Stomach smooth muscle (tissue), 2 donors: ENCODE results near the gene TTC24.
"Not testable (repeated sequence)": the region's sequence is repeated elsewhere in the genome, so short reads cannot be mapped to it uniquely, and the experiment has no call there.

Source experiments
- H3K27ac ChIP-seq: one replicate; pipeline ENCODE4 v1.7.0; 2013; ENCODE audit warnings: mild to moderate bottlenecking, low read length, inconsistent platforms
- H3K27me3 ChIP-seq, 2 donors: one replicate each; pipeline ENCODE4 v1.7.0; 2013; ENCODE audit warnings: low read length in 2 of 2; ENCODE audit not compliant: insufficient read depth in 2 of 2, control insufficient read depth in 1 of 2
- H3K36me3 ChIP-seq, 2 donors: one replicate each; pipeline ENCODE4 v1.7.0; 2013; ENCODE audit warnings: low read length in 2 of 2; ENCODE audit not compliant: control insufficient read depth in 2 of 2, insufficient read depth in 2 of 2
- H3K4me1 ChIP-seq: one replicate; pipeline ENCODE4 v1.7.0; 2013; ENCODE audit warnings: low read length; ENCODE audit not compliant: control insufficient read depth, insufficient read depth
- H3K4me3 ChIP-seq, 2 donors: one replicate each; pipeline ENCODE4 v1.7.0; 2013; ENCODE audit warnings: low read length in 2 of 2
- H3K9ac ChIP-seq, 2 donors: one replicate each; pipeline ENCODE4 v1.7.0; 2013; ENCODE audit warnings: low read length in 2 of 2, mild to moderate bottlenecking in 1 of 2
- H3K9me3 ChIP-seq, 2 donors: one replicate each; pipeline ENCODE4 v1.7.0; 2013; ENCODE audit warnings: low read length in 2 of 2; ENCODE audit not compliant: control insufficient read depth in 2 of 2
- donor health status: healthy.
- donor health status: Pancreatic carcinoma.

The TTC24 gene

GRCh38 chr1:156544592-156545102, 34.9 kb upstream of the TTC24 start:
- Histone ChIP-seq H3K9me3 (no peaks in the 10 kb centered on the region), H3K27me3 (no peaks in the 10 kb centered on the region), H3K9ac (no peak overlapping the region), H3K27ac (no peak overlapping the region), H3K36me3 (no peaks in the 10 kb centered on the region), H3K4me1 (no peaks in the 10 kb centered on the region), H3K4me3 (no peak overlapping the region)

- no peaks in the 10 kb centered on the region for H3K4me1 ChIP-seq
- no peaks in the 10 kb centered on the region for H3K9me3 ChIP-seq
- H3K4me3 ChIP-seq, result no peak overlapping the region
- H3K9ac ChIP-seq, result no peak overlapping the region
- no peak overlapping the region for H3K27ac ChIP-seq
- no peaks in the 10 kb centered on the region for H3K36me3 ChIP-seq
- H3K27me3 ChIP-seq, result no peaks in the 10 kb centered on the region
These were observed 33.3 kb upstream of the TTC24 start for GRCh38 chr1:156546267-156546666.

DNA sequence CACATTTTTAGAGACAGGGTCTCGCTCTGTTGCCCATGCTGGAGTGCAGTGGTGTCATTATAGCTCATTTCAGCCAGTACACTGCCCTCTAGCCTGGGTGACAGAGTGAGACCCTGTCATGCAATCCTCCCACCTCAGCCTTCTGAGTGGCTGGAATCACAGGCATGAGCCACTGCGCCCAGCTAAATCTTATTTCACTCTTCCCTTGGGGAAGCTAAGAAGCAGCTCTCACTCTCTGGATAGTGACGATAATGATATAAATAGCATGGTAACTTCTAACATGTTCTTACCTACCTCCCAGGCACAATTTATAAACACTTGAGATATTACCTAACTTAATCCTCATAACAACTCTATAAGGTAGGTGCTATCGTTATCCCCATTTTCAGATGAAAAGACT, 32.1 kb upstream of the TTC24 start:
- Histone ChIP-seq H3K9ac (no peak overlapping the region), H3K4me1 (no peaks in the 10 kb centered on the region), H3K4me3 (no peak overlapping the region), H3K9me3 (no peaks in the 10 kb centered on the region), H3K36me3 (no peaks in the 10 kb centered on the region), H3K27ac (no peak overlapping the region), H3K27me3 (no peaks in the 10 kb centered on the region)

DNA sequence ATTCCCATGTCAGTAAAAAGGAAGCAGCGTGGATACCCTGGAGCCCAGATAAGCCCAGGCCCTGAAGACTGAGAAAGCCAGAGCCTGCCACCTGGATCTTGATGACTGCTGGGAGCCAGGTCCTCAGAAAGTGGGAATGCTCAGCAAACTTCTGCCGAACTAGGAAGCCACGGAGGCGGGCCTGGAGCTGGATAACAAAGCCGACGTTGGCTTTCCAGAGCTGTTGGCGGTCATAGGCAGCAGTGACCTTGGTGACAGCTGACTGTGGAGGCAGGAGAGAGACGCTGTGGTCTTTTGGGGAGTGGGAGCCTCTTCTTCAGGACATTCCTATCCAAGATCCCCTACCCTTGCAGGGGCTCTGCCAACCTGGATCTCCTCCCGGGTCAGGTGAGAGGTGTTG, 31.5 kb upstream of the TTC24 start:
- Histone ChIP-seq H3K27ac (no peak overlapping the region), H3K27me3 (no peaks in the 10 kb centered on the region), H3K4me1 (no peaks in the 10 kb centered on the region), H3K36me3 (no peaks in the 10 kb centered on the region), H3K4me3 (no peak overlapping the region), H3K9ac (no peak overlapping the region), H3K9me3 (no peaks in the 10 kb centered on the region)

DNA sequence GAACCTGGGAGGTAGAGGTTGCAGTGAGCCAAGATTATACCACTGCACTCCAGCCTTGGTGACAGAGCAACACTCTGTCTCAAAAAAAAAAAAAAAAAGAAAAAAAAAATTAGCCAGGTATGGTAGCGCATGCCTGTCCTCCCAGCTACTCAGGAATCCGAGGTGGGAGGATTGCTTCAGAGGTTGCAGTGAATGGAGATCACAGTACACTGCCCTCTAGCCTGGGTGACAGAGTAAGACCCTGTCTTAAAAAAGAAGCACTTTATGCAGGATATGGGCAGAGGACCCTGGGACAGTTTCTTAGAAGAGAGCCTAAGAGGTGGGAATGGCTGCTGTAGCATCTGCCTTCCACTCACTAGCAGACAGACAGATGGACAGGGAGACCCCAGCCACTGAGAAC, 30.1 kb upstream of the TTC24 start:
- Histone ChIP-seq H3K9me3 (no peaks in the 10 kb centered on the region), H3K9ac (no peak overlapping the region), H3K36me3 (no peaks in the 10 kb centered on the region), H3K4me1 (peaks cover 9% of the 10 kb centered on the region), H3K27me3 (no peaks in the 10 kb centered on the region), H3K27ac (no peak overlapping the region), H3K4me3 (no peak overlapping the region)

DNA sequence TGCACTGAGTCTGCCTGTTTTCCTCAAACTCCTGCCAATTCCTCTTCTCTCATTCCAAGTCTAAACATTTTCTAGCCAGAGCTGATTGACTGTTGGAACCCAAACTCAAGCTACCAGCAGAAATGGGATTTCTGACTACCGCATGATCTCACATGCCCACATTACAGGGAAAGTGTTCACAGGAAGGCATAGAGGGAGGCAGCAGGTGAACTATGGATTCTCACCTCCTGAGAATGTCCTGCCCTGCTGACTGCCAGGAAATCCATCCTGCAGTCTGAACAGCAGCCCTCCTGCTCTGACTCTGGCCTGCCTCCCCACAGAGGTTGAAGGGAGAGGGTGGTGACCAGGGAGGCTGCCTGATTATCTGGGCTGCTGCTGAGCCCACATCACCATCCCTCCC, 29.7 kb upstream of the TTC24 start:
- Histone ChIP-seq H3K4me3 (no peak overlapping the region), H3K27ac (no peak overlapping the region), H3K4me1 (peaks cover 9% of the 10 kb centered on the region), H3K9me3 (no peaks in the 10 kb centered on the region), H3K27me3 (no peaks in the 10 kb centered on the region), H3K36me3 (no peaks in the 10 kb centered on the region), H3K9ac (no peak overlapping the region)

DNA sequence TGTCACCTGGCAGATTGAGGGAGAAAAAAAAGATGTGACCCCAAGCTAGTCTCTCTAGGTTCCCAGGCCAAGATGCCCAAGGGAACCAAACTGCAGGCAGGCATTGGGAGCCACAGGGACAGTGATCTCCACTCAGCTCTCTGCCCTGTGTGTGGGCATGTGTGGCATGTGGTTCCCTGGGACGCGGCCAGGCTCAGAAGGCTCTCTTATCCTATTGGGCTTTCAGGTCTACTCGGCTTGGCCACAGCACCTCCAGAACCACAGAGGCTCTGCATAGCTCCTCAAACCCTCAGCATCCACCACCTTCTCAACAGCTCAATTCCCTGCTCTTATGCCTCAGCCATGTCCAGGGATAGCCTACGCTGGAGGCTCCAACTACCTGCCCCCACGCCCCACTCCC, 29.2 kb upstream of the TTC24 start:
- H3K9me3 ChIP-seq, result no peaks in the 10 kb centered on the region
- H3K4me1 ChIP-seq, result peaks cover 9% of the 10 kb centered on the region
- H3K27me3 ChIP-seq, result no peaks in the 10 kb centered on the region
- no peak overlapping the region for H3K27ac ChIP-seq
- H3K9ac ChIP-seq, result no peak overlapping the region
- H3K36me3 ChIP-seq, result no peaks in the 10 kb centered on the region
- H3K4me3 ChIP-seq, result no peak overlapping the region

DNA sequence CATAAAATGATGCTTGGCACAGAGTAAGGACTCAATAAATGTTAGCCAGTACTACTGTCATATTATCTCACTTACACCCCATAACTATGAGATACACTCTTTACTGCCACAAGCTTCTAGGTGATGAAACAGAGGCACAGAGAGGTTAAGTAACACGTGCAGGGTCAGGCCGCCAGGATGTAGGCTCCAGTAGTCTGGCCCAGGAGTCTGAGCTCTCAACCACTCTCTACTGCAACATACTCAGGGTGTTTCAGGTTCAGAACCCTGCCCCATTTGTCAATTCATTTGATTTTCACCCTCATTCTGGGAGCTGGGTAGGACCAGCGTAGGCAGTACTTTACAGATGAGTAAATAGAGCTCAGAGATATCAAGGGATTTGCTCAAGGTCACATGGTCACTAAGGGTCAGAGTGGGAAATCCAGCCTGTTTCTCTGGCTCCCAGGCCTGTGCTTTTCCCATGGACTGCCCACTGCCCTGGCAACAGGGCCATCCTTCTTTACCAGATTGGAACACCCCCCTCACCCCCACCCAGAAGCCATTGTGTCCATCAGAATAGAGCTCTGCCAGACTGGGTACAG, 28.4 kb upstream of the TTC24 start:
- Histone ChIP-seq H3K4me3 (no peak overlapping the region), H3K36me3 (no peaks in the 10 kb centered on the region), H3K9me3 (no peaks in the 10 kb centered on the region), H3K4me1 (peaks cover 9% of the 10 kb centered on the region), H3K9ac (no peak overlapping the region), H3K27me3 (no peaks in the 10 kb centered on the region), H3K27ac (no peak overlapping the region)

- H3K4me1 ChIP-seq, result peaks cover 9% of the 10 kb centered on the region
- H3K4me3 ChIP-seq, result no peak overlapping the region
- H3K27me3 ChIP-seq, result no peaks in the 10 kb centered on the region
- H3K36me3 ChIP-seq, result no peaks in the 10 kb centered on the region
- H3K27ac ChIP-seq, result no peak overlapping the region
- no peaks in the 10 kb centered on the region for H3K9me3 ChIP-seq
- no peak overlapping the region for H3K9ac ChIP-seq
These were observed 27.7 kb upstream of the TTC24 start for GRCh38 chr1:156551869-156552268.

GRCh38 chr1:156552518-156552917, 27.0 kb upstream of the TTC24 start:
- Histone ChIP-seq H3K4me1 (peaks cover 9% of the 10 kb centered on the region), H3K4me3 (no peak overlapping the region), H3K9ac (no peak overlapping the region), H3K27ac (no peak overlapping the region), H3K9me3 (no peaks in the 10 kb centered on the region), H3K27me3 (no peaks in the 10 kb centered on the region), H3K36me3 (no peaks in the 10 kb centered on the region)

GRCh38 chr1:156552937-156553336, 26.6 kb upstream of the TTC24 start:
- H3K27ac ChIP-seq, H3K9ac ChIP-seq, H3K9me3 ChIP-seq, H3K4me1 ChIP-seq, H3K36me3 ChIP-seq, H3K27me3 ChIP-seq, H3K4me3 ChIP-seq: not testable (repeated sequence)
